GM18519 (cell line): ENCODE results near the gene NDST4.

Experiments
- ATAC-seq: cut with Tn5 transposase; IDR thresholded peaks from one replicate; pipeline ENCODE4 v1.9.1; 2021; ENCODE audit warnings: mild to moderate bottlenecking, moderate library complexity; ENCODE audit not compliant: unreplicated experiment, low FRiP score

Gene NDST4

DNA sequence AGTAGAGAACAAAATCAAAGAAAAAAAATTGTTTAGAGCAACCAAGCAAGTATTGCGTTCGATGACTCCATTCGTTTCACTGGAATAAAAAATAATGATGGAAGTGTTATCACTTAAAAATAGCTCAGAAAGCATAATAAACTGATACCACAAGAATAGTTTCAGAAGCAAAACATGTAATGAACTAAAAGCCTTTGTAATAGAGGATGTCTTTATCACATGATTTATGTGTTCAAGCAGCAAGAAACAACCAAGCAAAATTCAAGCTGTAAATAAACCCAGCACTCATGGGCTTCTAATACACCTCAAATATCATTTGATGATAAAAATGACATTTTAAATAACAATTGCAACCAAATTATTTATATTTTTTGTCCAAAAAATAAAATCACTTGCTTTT, 192.2 kb downstream of the NDST4 start:
- ATAC-seq: no peak

DNA sequence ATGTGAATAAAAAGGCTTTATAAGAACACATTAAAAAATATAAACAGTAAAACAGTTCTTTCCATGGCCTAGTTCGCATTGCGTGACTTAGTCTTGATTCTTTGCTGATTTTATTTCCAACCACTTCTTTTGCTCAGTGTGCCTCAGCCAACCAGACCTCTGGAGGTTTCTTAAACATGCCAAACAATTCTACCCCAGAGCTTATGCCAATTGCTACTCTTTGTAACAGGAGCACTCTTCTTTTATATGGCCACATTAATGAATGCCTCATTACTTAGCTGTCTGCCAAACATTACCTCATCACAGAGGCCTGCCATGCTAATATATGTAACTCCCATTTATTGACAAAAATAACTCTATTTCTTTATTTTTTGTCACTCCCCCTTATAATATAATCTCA, 202.3 kb downstream of the NDST4 start:
- no peak for ATAC-seq

GRCh38 chr4:114907568-114907967, 205.9 kb downstream of the NDST4 start:
- no peak for ATAC-seq

DNA sequence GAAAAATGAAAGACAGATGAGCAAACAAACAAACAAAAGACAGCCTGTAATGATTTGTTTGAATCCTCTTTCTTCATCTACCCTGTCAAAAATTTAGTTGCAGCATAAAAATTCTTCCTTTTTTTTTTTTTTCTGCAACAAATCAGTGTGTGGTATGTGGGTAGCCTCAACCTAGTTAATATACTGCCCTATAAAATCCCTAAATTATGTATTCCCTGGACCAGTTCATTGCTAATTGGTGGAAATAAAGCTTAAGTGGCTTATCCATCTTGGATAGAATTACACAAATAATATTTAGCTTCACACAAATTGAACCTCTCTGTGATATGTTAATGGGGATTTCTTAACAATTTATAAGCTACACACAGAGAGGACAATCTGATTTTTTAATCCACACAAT, 208.4 kb downstream of the NDST4 start:
- no peak for ATAC-seq

- no peak for ATAC-seq
Measured at GRCh38 chr4:114900934-114901333, 212.5 kb downstream of the NDST4 start.

DNA sequence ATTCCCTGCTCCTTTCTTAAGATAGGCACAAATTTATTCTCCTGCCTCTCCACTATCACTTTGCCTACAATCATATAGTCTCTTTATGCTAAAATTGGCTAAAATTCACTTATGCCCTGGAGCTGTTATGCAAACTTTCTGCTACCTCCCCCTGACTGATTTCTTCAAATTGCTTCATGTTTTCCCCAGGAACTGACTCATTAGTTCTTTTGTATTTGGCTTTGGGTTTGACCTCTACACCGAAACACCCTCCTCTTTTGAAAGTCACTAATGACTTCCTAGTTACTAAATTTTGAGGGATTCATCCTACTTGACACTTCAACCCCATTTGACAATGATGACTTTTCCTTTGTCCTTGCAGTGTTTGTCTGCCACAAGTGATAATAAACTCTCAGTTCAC, 222.6 kb downstream of the NDST4 start:
- no peak for ATAC-seq

- ATAC-seq: no peak
Measured at GRCh38 chr4:114886761-114887160, 226.7 kb downstream of the NDST4 start.

GRCh38 chr4:114883641-114884040, 229.8 kb downstream of the NDST4 start:
- ATAC-seq: no peak

DNA sequence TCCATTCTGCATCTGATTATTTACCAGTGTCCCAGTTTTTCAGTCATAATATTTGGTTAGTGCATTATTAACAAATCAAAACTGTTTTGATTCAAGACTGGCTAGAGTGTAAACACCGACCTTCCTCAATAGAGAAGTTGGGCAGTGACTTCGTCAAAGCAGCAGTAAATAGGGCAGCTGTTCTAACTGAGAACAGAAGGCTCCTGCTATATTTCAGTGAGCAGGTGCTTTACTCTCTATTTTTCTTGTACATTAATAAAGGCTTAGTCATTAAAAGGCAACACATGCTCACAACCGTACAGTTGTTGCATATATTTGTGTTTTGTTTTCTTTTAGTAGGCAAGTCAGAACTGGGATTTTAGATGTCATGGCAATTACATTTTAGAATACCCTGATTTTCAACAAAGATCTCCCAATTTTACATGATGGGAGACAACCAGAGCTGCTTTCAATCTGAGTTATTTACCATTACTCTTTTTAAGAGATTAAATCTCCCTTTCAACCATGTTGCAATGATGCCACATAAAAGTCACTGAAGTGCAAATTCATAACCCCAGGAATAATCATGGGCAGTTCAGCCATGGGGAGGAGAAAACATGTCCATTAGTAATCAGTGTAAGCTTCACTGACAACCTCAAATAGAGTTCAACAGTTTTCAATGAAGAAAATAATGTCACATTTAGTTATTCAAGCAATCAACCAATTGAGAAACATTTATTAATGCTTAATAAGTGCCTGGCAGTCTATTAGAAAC, 233.3 kb downstream of the NDST4 start:
- no peak for ATAC-seq

GRCh38 chr4:114875630-114876029, 237.8 kb downstream of the NDST4 start:
- ATAC-seq: no peak

DNA sequence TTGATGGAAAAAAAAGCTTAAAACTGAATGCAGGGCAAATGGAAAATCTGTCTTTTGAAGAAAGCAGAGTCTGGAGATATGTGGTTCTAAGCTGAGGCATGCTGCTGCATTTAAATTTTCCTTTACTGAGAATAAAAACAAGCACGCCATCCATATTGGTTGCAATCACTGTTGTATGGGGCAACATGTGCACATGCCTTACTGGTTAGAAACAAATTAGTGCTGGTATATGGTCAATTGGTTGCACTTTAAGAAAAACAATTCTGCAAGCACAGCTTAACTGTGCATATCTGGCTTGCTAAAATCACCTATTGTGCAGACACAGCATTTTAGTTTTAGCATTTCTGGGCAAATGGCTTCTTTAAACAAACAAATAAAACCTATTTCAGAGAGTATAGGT, 239.1 kb downstream of the NDST4 start:
- no peak for ATAC-seq

GRCh38 chr4:114870987-114871386, 242.4 kb downstream of the NDST4 start:
- no peak for ATAC-seq

GRCh38 chr4:114866901-114867670, 246.3 kb downstream of the NDST4 start:
- peak; percentile 65 for ATAC-seq

DNA sequence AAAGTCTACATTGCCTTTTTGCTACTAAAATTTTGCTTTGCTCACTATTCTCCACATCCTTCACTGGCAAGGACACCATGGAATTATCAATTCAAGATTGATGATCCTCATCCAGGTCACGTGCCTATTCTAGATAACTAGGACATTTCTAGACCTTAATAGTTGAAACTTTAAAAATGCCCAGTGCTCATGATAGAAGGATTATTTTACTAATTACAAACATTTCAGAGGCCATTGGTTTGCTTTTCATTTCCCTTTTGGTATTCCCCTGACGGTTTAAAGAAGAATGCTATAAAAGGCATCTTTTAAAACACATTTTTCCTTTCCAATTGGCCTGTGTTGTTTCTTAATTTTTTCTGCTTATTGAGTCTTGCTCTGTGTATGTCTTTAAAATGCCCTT, 249.4 kb downstream of the NDST4 start:
- ATAC-seq: peak; percentile 27

- ATAC-seq: no peak
Measured at GRCh38 chr4:114860786-114861185, 252.6 kb downstream of the NDST4 start.

DNA sequence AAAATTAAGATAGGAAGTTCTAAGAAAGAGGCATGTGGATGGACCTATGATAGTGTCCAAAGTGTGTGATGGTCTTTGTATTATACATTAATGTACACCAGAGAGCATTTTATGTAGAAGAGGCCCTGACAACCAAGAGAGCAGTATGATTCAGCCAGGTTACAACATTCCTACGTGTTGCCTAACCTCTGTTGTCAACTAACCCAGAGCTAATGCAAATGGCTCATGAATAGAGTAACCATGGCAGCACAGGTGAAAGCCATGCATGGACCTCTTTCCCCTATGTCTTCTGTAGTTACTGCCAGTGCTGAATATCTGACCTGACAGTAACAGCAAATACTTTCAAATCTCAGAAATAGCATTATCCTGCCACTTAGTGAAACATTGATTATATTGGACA, 255.6 kb downstream of the NDST4 start:
- no peak for ATAC-seq

- ATAC-seq: peak; percentile 73
Measured at GRCh38 chr4:114839986-114840385, 273.4 kb downstream of the NDST4 start.

- no peak for ATAC-seq
Measured at GRCh38 chr4:114830628-114831027, 282.8 kb downstream of the NDST4 start.

DNA sequence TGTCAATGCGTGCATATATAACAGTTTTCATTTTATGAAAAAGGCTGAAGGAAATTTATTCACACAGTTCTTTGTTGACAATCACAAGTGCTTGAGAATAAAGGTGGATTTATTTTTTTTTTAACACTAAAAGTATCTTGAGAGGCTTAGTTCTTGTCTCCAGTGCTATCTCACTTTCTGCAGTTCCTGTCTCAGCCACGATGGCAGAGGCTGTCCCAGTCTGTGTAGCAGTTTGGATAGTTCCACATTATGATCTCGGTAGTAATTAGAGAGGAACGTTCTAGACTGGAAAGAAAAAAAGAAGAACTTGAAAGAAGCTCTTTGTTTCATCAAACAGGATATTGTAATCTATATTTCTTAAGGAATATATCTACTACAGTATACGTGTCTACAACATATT, 285.8 kb downstream of the NDST4 start:
- no peak for ATAC-seq

GRCh38 chr4:114815760-114816159, 297.7 kb downstream of the NDST4 start:
- no peak for ATAC-seq

DNA sequence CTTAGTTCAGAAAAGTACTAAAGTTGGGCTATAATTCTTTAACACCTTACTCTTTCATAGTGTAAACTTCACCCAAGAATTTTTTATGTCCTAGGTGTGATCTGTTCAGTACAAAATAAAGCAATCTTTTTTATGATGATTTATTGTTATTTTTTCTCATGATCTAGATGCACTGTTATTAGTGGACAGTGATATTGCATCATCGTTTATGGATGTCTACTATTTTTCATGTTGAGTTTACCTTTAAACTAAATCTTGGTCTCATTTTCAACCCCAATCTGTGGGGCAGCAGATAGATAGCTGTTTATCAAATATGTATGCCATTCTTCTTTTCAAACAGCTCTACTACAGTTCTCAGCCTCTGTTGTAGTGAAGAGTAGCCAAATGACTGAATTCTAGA, 299.5 kb downstream of the NDST4 start:
- no peak for ATAC-seq
